ENCODE data around the gene SHLD2.
"Not testable (repeated sequence)": the region's sequence is repeated elsewhere in the genome, so short reads cannot be mapped to it uniquely, and the experiment has no call there.

The SHLD2 gene

GRCh38 chr10:87170705-87171104 is 75.7 kb downstream of the SHLD2 start:
- not testable (repeated sequence) for DNase-seq (ENCODE audit: low spot score in 2 of 2); H3K4me1 Mint-ChIP-seq; H3K4me3 Mint-ChIP-seq; H3K27me3 Mint-ChIP-seq; ATAC-seq (replicated peaks; ENCODE audit: extremely low read depth, poor library complexity, severe bottlenecking); H3K27ac Mint-ChIP-seq (ENCODE audit: low read depth); H3K9me3 Mint-ChIP-seq
- H3K36me3 Mint-ChIP-seq (ENCODE audit: insufficient read depth), result peaks cover 12% of the 10 kb centered on the region

GRCh38 chr10:87171670-87172069 is 76.7 kb downstream of the SHLD2 start:
- not testable (repeated sequence) for H3K4me1 Mint-ChIP-seq; DNase-seq (ENCODE audit: low spot score in 2 of 2); H3K9me3 Mint-ChIP-seq; ATAC-seq (replicated peaks; ENCODE audit: extremely low read depth, poor library complexity, severe bottlenecking); H3K27me3 Mint-ChIP-seq; H3K27ac Mint-ChIP-seq (ENCODE audit: low read depth); H3K4me3 Mint-ChIP-seq
- peaks cover 12% of the 10 kb centered on the region for H3K36me3 Mint-ChIP-seq (ENCODE audit: insufficient read depth)

- H3K27me3 Mint-ChIP-seq, result not testable (repeated sequence)
These were observed 77.2 kb downstream of the SHLD2 start for GRCh38 chr10:87172178-87172577.

GRCh38 chr10:87177587-87177986 is 82.6 kb downstream of the SHLD2 start:
- H3K4me3 Mint-ChIP-seq; DNase-seq (ENCODE audit: low spot score in 2 of 2); H3K4me1 Mint-ChIP-seq; H3K27ac Mint-ChIP-seq (ENCODE audit: low read depth); H3K27me3 Mint-ChIP-seq; H3K36me3 Mint-ChIP-seq (ENCODE audit: insufficient read depth); H3K9me3 Mint-ChIP-seq; ATAC-seq (replicated peaks; ENCODE audit: extremely low read depth, poor library complexity, severe bottlenecking): not testable (repeated sequence)

More at GRCh38 chr10:87172178-87172577, 77.2 kb downstream of the SHLD2 start:
- H3K4me1 Mint-ChIP-seq; H3K27ac Mint-ChIP-seq (ENCODE audit: low read depth); H3K4me3 Mint-ChIP-seq; H3K9me3 Mint-ChIP-seq; DNase-seq (ENCODE audit: low spot score in 2 of 2); ATAC-seq (replicated peaks; ENCODE audit: extremely low read depth, poor library complexity, severe bottlenecking): not testable (repeated sequence)
- peaks cover 12% of the 10 kb centered on the region for H3K36me3 Mint-ChIP-seq (ENCODE audit: insufficient read depth)

- not testable (repeated sequence) for DNase-seq (ENCODE audit: low spot score in 2 of 2); H3K4me3 Mint-ChIP-seq; H3K9me3 Mint-ChIP-seq; H3K27me3 Mint-ChIP-seq; H3K4me1 Mint-ChIP-seq; ATAC-seq (replicated peaks; ENCODE audit: extremely low read depth, poor library complexity, severe bottlenecking)
- H3K27ac Mint-ChIP-seq (ENCODE audit: low read depth), result peak overlapping the region; percentile 3
- peaks cover 16% of the 10 kb centered on the region for H3K36me3 Mint-ChIP-seq (ENCODE audit: insufficient read depth)
These were observed 89.4 kb downstream of the SHLD2 start for GRCh38 chr10:87184421-87184820.

- not testable (repeated sequence) for DNase-seq (ENCODE audit: low spot score in 2 of 2); H3K27ac Mint-ChIP-seq (ENCODE audit: low read depth); ATAC-seq (replicated peaks; ENCODE audit: extremely low read depth, poor library complexity, severe bottlenecking); H3K4me3 Mint-ChIP-seq; H3K9me3 Mint-ChIP-seq; H3K27me3 Mint-ChIP-seq; H3K4me1 Mint-ChIP-seq
- peaks cover 20% of the 10 kb centered on the region for H3K36me3 Mint-ChIP-seq (ENCODE audit: insufficient read depth)
These were observed 91.0 kb downstream of the SHLD2 start for GRCh38 chr10:87186016-87186415.

- not testable (repeated sequence) for ATAC-seq (replicated peaks; ENCODE audit: extremely low read depth, poor library complexity, severe bottlenecking); H3K4me1 Mint-ChIP-seq
- peaks cover 20% of the 10 kb centered on the region for H3K36me3 Mint-ChIP-seq (ENCODE audit: insufficient read depth)
These were observed 92.6 kb downstream of the SHLD2 start for GRCh38 chr10:87187573-87187972.

GRCh38 chr10:87191841-87192240 is 96.8 kb downstream of the SHLD2 start:
- not testable (repeated sequence) for H3K27ac Mint-ChIP-seq (ENCODE audit: low read depth); ATAC-seq (replicated peaks; ENCODE audit: extremely low read depth, poor library complexity, severe bottlenecking); DNase-seq (ENCODE audit: low spot score in 2 of 2); H3K4me1 Mint-ChIP-seq; H3K27me3 Mint-ChIP-seq; H3K4me3 Mint-ChIP-seq; H3K9me3 Mint-ChIP-seq
- peaks cover 19% of the 10 kb centered on the region for H3K36me3 Mint-ChIP-seq (ENCODE audit: insufficient read depth)

More at GRCh38 chr10:87187573-87187972, 92.6 kb downstream of the SHLD2 start:
- not testable (repeated sequence) for H3K4me3 Mint-ChIP-seq; DNase-seq (ENCODE audit: low spot score in 2 of 2); H3K27me3 Mint-ChIP-seq; H3K27ac Mint-ChIP-seq (ENCODE audit: low read depth); H3K9me3 Mint-ChIP-seq

GRCh38 chr10:87200924-87201323 is 105.9 kb downstream of the SHLD2 start:
- not testable (repeated sequence) for H3K27me3 Mint-ChIP-seq; H3K9me3 Mint-ChIP-seq; H3K36me3 Mint-ChIP-seq (ENCODE audit: insufficient read depth)
- peak; percentile 80 for ATAC-seq (replicated peaks; ENCODE audit: extremely low read depth, poor library complexity, severe bottlenecking)
- DNase-seq (ENCODE audit: low spot score in 2 of 2), result peak in 1 of 2 donors; percentile 27
- H3K4me3 Mint-ChIP-seq, result peak overlapping the region; percentile 36
- peak overlapping the region; percentile 57 for H3K27ac Mint-ChIP-seq (ENCODE audit: low read depth)
- H3K4me1 Mint-ChIP-seq, result peaks cover 12% of the 10 kb centered on the region

- DNase-seq (ENCODE audit: low spot score in 2 of 2); H3K27me3 Mint-ChIP-seq; H3K4me3 Mint-ChIP-seq; H3K36me3 Mint-ChIP-seq (ENCODE audit: insufficient read depth); H3K9me3 Mint-ChIP-seq; H3K27ac Mint-ChIP-seq (ENCODE audit: low read depth): not testable (repeated sequence)
- peak; percentile 22 for ATAC-seq (replicated peaks; ENCODE audit: extremely low read depth, poor library complexity, severe bottlenecking)
- peaks cover 12% of the 10 kb centered on the region for H3K4me1 Mint-ChIP-seq
These were observed 109.8 kb downstream of the SHLD2 start for GRCh38 chr10:87204801-87205200.

- ATAC-seq (replicated peaks; ENCODE audit: extremely low read depth, poor library complexity, severe bottlenecking); H3K9me3 Mint-ChIP-seq; H3K4me3 Mint-ChIP-seq; H3K36me3 Mint-ChIP-seq (ENCODE audit: insufficient read depth); DNase-seq (ENCODE audit: low spot score in 2 of 2); H3K27ac Mint-ChIP-seq (ENCODE audit: low read depth); H3K27me3 Mint-ChIP-seq: not testable (repeated sequence)
- peaks cover 12% of the 10 kb centered on the region for H3K4me1 Mint-ChIP-seq
These were observed 111.9 kb downstream of the SHLD2 start for GRCh38 chr10:87206922-87207321.

- not testable (repeated sequence) for H3K27ac Mint-ChIP-seq (ENCODE audit: low read depth); DNase-seq (ENCODE audit: low spot score in 2 of 2); H3K9me3 Mint-ChIP-seq; H3K4me3 Mint-ChIP-seq; H3K4me1 Mint-ChIP-seq; H3K27me3 Mint-ChIP-seq; ATAC-seq (replicated peaks; ENCODE audit: extremely low read depth, poor library complexity, severe bottlenecking); H3K36me3 Mint-ChIP-seq (ENCODE audit: insufficient read depth)
These were observed 115.3 kb downstream of the SHLD2 start for GRCh38 chr10:87210309-87210708.

GRCh38 chr10:87211848-87212247 is 116.8 kb downstream of the SHLD2 start:
- DNase-seq (ENCODE audit: low spot score in 2 of 2); H3K9me3 Mint-ChIP-seq; H3K4me1 Mint-ChIP-seq; ATAC-seq (replicated peaks; ENCODE audit: extremely low read depth, poor library complexity, severe bottlenecking); H3K27ac Mint-ChIP-seq (ENCODE audit: low read depth); H3K27me3 Mint-ChIP-seq; H3K4me3 Mint-ChIP-seq; H3K36me3 Mint-ChIP-seq (ENCODE audit: insufficient read depth): not testable (repeated sequence)

Data from central memory CD8-positive, alpha-beta T cell (primary cell).